Ascending aorta (tissue), 2 donors: Measurements from ENCODE around the gene NUP93. TPM values are rescaled to one million over a fixed set of nuclear protein-coding genes. Genes with fewer than 3 reads are reported as not detected.

Experiments used
- DNase-seq, 2 donors: peaks; one replicate each; pipeline ENCODE4 v3.0.0-alpha.2; 2019; ENCODE audit warnings: low spot score in 2 of 2
- H3K27ac ChIP-seq, 2 donors: fragments of 200-600 bp; sonication (generic); one replicate each; pipeline ENCODE4 v1.5.1; 2016 to 2017; ENCODE audit warnings: mild to moderate bottlenecking in 1 of 2
- H3K27me3 ChIP-seq: fragments of 200-600 bp; sonication (generic); one replicate; pipeline ENCODE4 v1.5.1; 2017
- H3K36me3 ChIP-seq, 2 donors: fragments of 200-600 bp; sonication (generic); one replicate each; pipeline ENCODE4 v1.5.1; 2016
- H3K4me1 ChIP-seq, 2 donors: fragments of 200-600 bp; sonication (generic); one replicate each; pipeline ENCODE4 v1.5.1; 2016 to 2017; ENCODE audit warnings: mild to moderate bottlenecking in 1 of 2
- H3K4me3 ChIP-seq, 2 donors: fragments of 200-600 bp; sonication (generic); one replicate each; pipeline ENCODE4 v1.5.1; 2016 to 2017; ENCODE audit warnings: mild to moderate bottlenecking in 1 of 2
- H3K9me3 ChIP-seq, 2 donors: fragments of 200-600 bp; sonication (generic); one replicate each; pipeline ENCODE4 v1.5.1; 2016
- CTCF ChIP-seq, 3 experiments: fragments of 200-600 bp in 2 of 3; fragments of 450-650 bp in 1 of 3; sonication (generic) in 2 of 3; IDR thresholded peaks; one replicate each; pipeline ENCODE4 v1.5.1; 2016 to 2019; ENCODE audit warnings: antibody characterized with exemption in 3 of 3, mild to moderate bottlenecking in 1 of 3, moderate library complexity in 1 of 3
- intact Hi-C: fragments of 100-400 bp; cut with DNase I; formaldehyde crosslinking; loops from one replicate; pipeline ENCODE4 v1.15.1; 2023
- total RNA-seq: library from RNA; depleted of rRNA; stranded (reverse); fragments of >200 nt; gene quantifications from one replicate; pipeline ENCODE4 v1.1.0, GENCODE V29; 2016

The NUP93 gene
- total RNA-seq, 1 donor from 2014 or later: 419 TPM

DNA sequence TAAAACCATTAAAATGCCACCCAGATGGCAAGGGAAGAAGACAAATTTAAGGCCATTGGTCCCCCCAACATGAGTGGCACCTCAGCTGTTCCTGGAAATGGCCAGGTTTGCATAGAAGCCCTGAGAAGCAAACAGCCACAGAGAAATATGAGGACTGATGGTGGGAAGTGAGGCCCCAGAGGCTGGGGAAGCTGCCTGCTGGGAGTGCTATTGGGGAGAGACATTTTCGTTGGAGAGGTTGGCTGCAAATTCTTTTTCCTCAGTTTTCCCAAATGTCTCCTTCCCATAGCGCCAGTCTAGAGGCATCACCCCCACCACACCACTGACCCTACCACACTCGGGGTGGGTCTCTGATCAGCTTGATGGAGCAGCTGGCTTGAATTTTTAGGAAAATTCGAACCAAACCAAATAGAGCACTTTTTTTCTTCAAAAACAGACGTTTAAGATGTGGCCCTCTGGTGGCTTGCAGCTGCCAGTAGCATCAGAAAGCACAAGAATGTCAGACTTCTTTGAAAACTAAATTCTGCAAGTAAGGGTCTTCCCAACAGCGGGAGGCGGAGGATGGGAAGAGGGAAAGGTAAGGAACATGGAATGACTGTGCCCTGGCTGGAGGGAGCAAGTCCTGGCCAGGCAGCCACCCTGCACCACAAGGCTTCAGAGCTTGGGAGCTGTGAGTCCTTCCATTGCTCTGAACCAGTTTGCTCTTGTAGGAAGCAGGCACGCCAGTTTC, 121.9 kb downstream of the NUP93 start:
- intact Hi-C loops: no loop called here
- Histone ChIP-seq H3K27me3 (no peaks in the 10 kb centered on the region), H3K4me1 (peaks cover 3 to 10% of the 10 kb centered on the region in 2 donors), H3K4me3 (no peak overlapping the region), H3K27ac (no peak overlapping the region), H3K9me3 (no peaks in the 10 kb centered on the region), H3K36me3 (no peaks in the 10 kb centered on the region)
- TF ChIP-seq CTCF (IDR thresholded peaks at IDR 0.05): peak in 1 of 3 experiments; percentile 10
- no peak for DNase-seq

DNA sequence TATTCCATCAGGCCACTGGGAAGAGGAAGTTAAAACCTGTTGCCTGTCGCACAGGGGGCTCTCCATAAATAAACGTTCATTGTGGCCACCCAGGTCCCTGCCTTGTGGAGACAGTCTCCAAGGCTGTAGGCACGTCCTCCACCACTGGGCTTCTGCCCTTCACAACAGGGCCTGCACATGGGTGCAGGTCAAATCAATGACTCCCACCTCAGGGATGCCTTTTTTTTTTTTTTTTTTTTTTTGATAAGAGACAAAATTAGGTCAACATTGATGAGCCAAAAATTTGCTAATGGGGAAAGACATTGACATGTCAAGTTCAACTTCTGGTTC, 122.4 kb downstream of the NUP93 start:
- no peak overlapping the region for H3K27ac ChIP-seq
- H3K36me3 ChIP-seq: no peaks in the 10 kb centered on the region
- H3K4me1 ChIP-seq: peaks cover 3 to 10% of the 10 kb centered on the region in 2 donors
- no peak for DNase-seq
- intact Hi-C loops: no loop called here
- no peak for TF ChIP-seq CTCF (IDR thresholded peaks at IDR 0.05)
- H3K4me3 ChIP-seq: no peak overlapping the region
- H3K9me3 ChIP-seq: no peaks in the 10 kb centered on the region
- no peaks in the 10 kb centered on the region for H3K27me3 ChIP-seq

GRCh38 chr16:56852968-56853367, 123.0 kb downstream of the NUP93 start:
- intact Hi-C loops: no loop called here
- Histone ChIP-seq H3K4me1 (peaks cover 3 to 10% of the 10 kb centered on the region in 2 donors), H3K4me3 (no peak overlapping the region), H3K27ac (no peak overlapping the region), H3K9me3 (no peaks in the 10 kb centered on the region), H3K36me3 (no peaks in the 10 kb centered on the region), H3K27me3 (no peaks in the 10 kb centered on the region)
- no peak for TF ChIP-seq CTCF (IDR thresholded peaks at IDR 0.05)
- no peak for DNase-seq

DNA sequence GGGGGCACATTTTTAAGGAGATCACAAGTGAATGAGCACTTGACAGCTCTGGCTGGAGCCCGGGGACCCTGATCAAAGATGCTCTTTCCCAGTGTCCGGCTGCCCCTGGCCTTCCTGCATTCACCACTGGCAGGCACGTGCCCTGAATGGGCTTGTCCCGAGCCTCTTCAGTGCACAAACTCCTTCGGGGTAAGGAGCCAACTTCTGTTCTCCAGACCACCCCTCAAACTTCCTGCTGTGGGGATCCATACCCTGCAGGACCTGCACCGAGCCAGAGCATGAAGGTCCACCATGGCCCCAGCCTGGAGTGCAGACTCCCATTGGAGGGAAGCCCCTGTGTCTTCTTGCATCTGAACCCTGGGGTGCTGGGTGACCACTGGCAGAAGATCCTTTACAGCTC, 125.3 kb downstream of the NUP93 start:
- TF ChIP-seq CTCF (IDR thresholded peaks at IDR 0.05): no peak
- no peaks in the 10 kb centered on the region for H3K27me3 ChIP-seq
- H3K9me3 ChIP-seq: no peaks in the 10 kb centered on the region
- H3K27ac ChIP-seq: no peak overlapping the region
- no peaks in the 10 kb centered on the region for H3K4me1 ChIP-seq
- DNase-seq: no peak
- no peaks in the 10 kb centered on the region for H3K36me3 ChIP-seq
- intact Hi-C loops: no loop called here
- no peak overlapping the region for H3K4me3 ChIP-seq

- intact Hi-C loops: no loop called here
- Histone ChIP-seq H3K27me3 (no peaks in the 10 kb centered on the region), H3K4me1 (no peaks in the 10 kb centered on the region), H3K4me3 (no peak overlapping the region), H3K36me3 (no peaks in the 10 kb centered on the region), H3K27ac (no peak overlapping the region), H3K9me3 (no peaks in the 10 kb centered on the region)
- no peak for TF ChIP-seq CTCF (IDR thresholded peaks at IDR 0.05)
- DNase-seq: no peak
These were observed 126.0 kb downstream of the NUP93 start for GRCh38 chr16:56855946-56856345.
